GM23338 (cell line): ENCODE data around the gene TRIM14. TPM values are rescaled to one million over a fixed set of nuclear protein-coding genes. Genes with fewer than 3 reads are reported as not detected.

Source experiments
- ATAC-seq: fragments of 200-7000 bp; cut with Tn5 transposase; 3 replicates; pipeline ENCODE4 v1.9.1; 2020
- DNase-seq: peaks from one replicate; pipeline ENCODE4 v3.0.0-alpha.2; 2015; ENCODE audit warnings: low spot score
- H2AFZ ChIP-seq: fragments of 200-600 bp; sonication (generic); 2 replicates; pipeline ENCODE4 v1.8.0; 2016; ENCODE audit warnings: antibody characterized with exemption, mild to moderate bottlenecking, moderate library complexity
- H3F3A ChIP-seq: fragments of 200-600 bp; sonication (generic); replicated peaks from 2 replicates; pipeline ENCODE4 v1.8.0; 2017; ENCODE audit warnings: antibody characterized with exemption, mixed run types, low read depth
- H3K27ac ChIP-seq: fragments of 200-600 bp; sonication (generic); 2 replicates; pipeline ENCODE4 v1.6.1; 2016; ENCODE audit warnings: low read depth
- H3K27me3 ChIP-seq: fragments of 200-600 bp; sonication (generic); 2 replicates; pipeline ENCODE4 v1.8.0; 2016; ENCODE audit warnings: mild to moderate bottlenecking, mixed run types, moderate library complexity; ENCODE audit not compliant: insufficient read depth
- H3K36me3 ChIP-seq: fragments of 200-600 bp; sonication (generic); 2 replicates; pipeline ENCODE4 v1.8.0; 2016; ENCODE audit warnings: mild to moderate bottlenecking; ENCODE audit not compliant: insufficient read depth
- H3K4me1 ChIP-seq: fragments of 200-600 bp; sonication (generic); 2 replicates; pipeline ENCODE4 v1.8.0; 2016; ENCODE audit warnings: mild to moderate bottlenecking, moderate library complexity; ENCODE audit not compliant: insufficient read depth
- H3K4me2 ChIP-seq: fragments of 200-600 bp; sonication (generic); 2 replicates; pipeline ENCODE4 v1.7.1; 2017; ENCODE audit warnings: mixed run types
- H3K4me3 ChIP-seq: fragments of 200-600 bp; sonication (generic); 2 replicates; pipeline ENCODE4 v1.6.1; 2016; ENCODE audit warnings: mixed run types
- H3K79me2 ChIP-seq: fragments of 200-600 bp; sonication (generic); replicated peaks from 2 replicates; pipeline ENCODE4 v1.8.0; 2017; ENCODE audit warnings: mild to moderate bottlenecking; ENCODE audit not compliant: insufficient read depth
- H3K9me2 ChIP-seq: fragments of 200-600 bp; sonication (generic); 2 replicates; pipeline ENCODE4 v1.8.0; 2017; ENCODE audit not compliant: insufficient read depth
- H4K20me1 ChIP-seq: fragments of 200-600 bp; sonication (generic); replicated peaks from 2 replicates; pipeline ENCODE4 v1.8.0; 2017; ENCODE audit warnings: mild to moderate bottlenecking; ENCODE audit not compliant: insufficient read depth
- H3K27ac Mint-ChIP-seq: 2 replicates; pipeline ENCODE4 v1.8.0; 2020; ENCODE audit warnings: inconsistent platforms, mild to moderate bottlenecking, moderate library complexity, mixed read lengths
- H3K27me3 Mint-ChIP-seq: 3 replicates; pipeline ENCODE4 v1.8.0; 2022; ENCODE audit warnings: low read depth, mild to moderate bottlenecking, moderate library complexity, mixed read lengths, inconsistent platforms; ENCODE audit not compliant: insufficient read depth, poor library complexity
- H3K36me3 Mint-ChIP-seq: 3 replicates; pipeline ENCODE4 v1.8.0; 2021; ENCODE audit warnings: low read depth, mild to moderate bottlenecking, inconsistent platforms, moderate library complexity, mixed read lengths
- H3K4me1 Mint-ChIP-seq: 3 replicates; pipeline ENCODE4 v1.8.0; 2020; ENCODE audit warnings: mild to moderate bottlenecking, inconsistent platforms, mixed read lengths
- H3K4me3 Mint-ChIP-seq: 3 replicates; pipeline ENCODE4 v1.8.0; 2021; ENCODE audit warnings: moderate library complexity, mild to moderate bottlenecking, inconsistent platforms, mixed read lengths
- H3K9me3 Mint-ChIP-seq: 3 replicates; pipeline ENCODE4 v1.8.0; 2020; ENCODE audit warnings: moderate library complexity, mild to moderate bottlenecking, inconsistent platforms, mixed read lengths
- CREB1 ChIP-seq: fragments of 250-450 bp; sonication (Bioruptor Pico); IDR thresholded peaks from 2 replicates; pipeline ENCODE4 v1.5.0; 2020; ENCODE audit warnings: low read depth, mild to moderate bottlenecking, moderate library complexity
- CTCF ChIP-seq, 2 experiments: fragments of 200-600 bp in 1 of 2; sonication (generic) in 1 of 2; conservative IDR thresholded peaks; 2 replicates each; pipeline versions ENCODE4 v1.5.1 to v1.6.1; 2016 to 2017; ENCODE audit warnings: antibody characterized with exemption in 2 of 2, low read depth in 2 of 2, mild to moderate bottlenecking in 2 of 2, moderate library complexity in 1 of 2
- EZH2 ChIP-seq: fragments of 200-600 bp; sonication (generic); IDR thresholded peaks from one replicate; pipeline ENCODE4 v1.8.0; 2017; ENCODE audit warnings: antibody characterized with exemption, mild to moderate bottlenecking, low read depth; ENCODE audit not compliant: unreplicated experiment
- EZH2phosphoT487 ChIP-seq: fragments of 200-600 bp; sonication (generic); IDR thresholded peaks from one replicate; pipeline ENCODE4 v1.8.1; 2018; ENCODE audit warnings: antibody characterized with exemption; ENCODE audit not compliant: unreplicated experiment
- JUNB ChIP-seq: IDR thresholded peaks from one replicate; pipeline ENCODE4 v1.6.1; 2016; ENCODE audit warnings: antibody characterized with exemption; ENCODE audit not compliant: unreplicated experiment
- NANOG ChIP-seq: IDR thresholded peaks from 2 replicates; pipeline ENCODE4 v1.6.1; 2016; ENCODE audit warnings: antibody characterized with exemption, borderline replicate concordance
- POLR2AphosphoS5 ChIP-seq: IDR thresholded peaks from 2 replicates; pipeline ENCODE4 v1.6.1; 2016; ENCODE audit warnings: antibody characterized with exemption, low read depth
- STAT1 ChIP-seq: IDR thresholded peaks from one replicate; pipeline ENCODE4 v1.6.1; 2016; ENCODE audit warnings: antibody characterized with exemption; ENCODE audit not compliant: unreplicated experiment
- ZNF114 ChIP-seq: fragments of 250-450 bp; sonication (Bioruptor Pico); IDR thresholded peaks from 2 replicates; pipeline ENCODE4 v1.5.0; 2020; ENCODE audit warnings: mild to moderate bottlenecking, moderate library complexity
- ZNF331 ChIP-seq: fragments of 250-450 bp; sonication (Bioruptor Pico); IDR thresholded peaks from 2 replicates; pipeline ENCODE4 v1.5.0; 2020; ENCODE audit warnings: low read depth, mild to moderate bottlenecking, moderate library complexity
- polyA plus RNA-seq: library from polyadenylated mRNA; unstranded; fragments of >200 nt; fragmentation: Nextera tagmentation; extraction: Ambion mirVana; gene quantifications from 2 replicates; pipeline ENCODE4 v1.2.1, GENCODE V29; 2016
- total RNA-seq: library from RNA; depleted of rRNA; stranded (reverse); fragments of >200 nt; shearing (Covaris generic); gene quantifications from 2 replicates; pipeline ENCODE4 v1.2.3, GENCODE V29; 2014
- TF ChIP-seq, protein P1 (sequence below): IDR thresholded peaks from one replicate; pipeline ENCODE4 v1.6.1; 2018; ENCODE audit warnings: antibody characterized with exemption; ENCODE audit not compliant: unreplicated experiment
- TF ChIP-seq, protein P2 (sequence below): fragments of 250-450 bp; sonication (Bioruptor Pico); IDR thresholded peaks from 2 replicates; pipeline ENCODE4 v1.5.0; 2020; ENCODE audit warnings: mild to moderate bottlenecking, moderate library complexity
- TF ChIP-seq, protein P3 (sequence below): IDR thresholded peaks from 2 replicates; pipeline ENCODE4 v1.6.1; 2016; ENCODE audit warnings: antibody characterized with exemption

TRIM14 gene
- total and polyA plus RNA-seq, 2 experiments from 2014 or later, result 17.2 to 25.3 TPM

DNA sequence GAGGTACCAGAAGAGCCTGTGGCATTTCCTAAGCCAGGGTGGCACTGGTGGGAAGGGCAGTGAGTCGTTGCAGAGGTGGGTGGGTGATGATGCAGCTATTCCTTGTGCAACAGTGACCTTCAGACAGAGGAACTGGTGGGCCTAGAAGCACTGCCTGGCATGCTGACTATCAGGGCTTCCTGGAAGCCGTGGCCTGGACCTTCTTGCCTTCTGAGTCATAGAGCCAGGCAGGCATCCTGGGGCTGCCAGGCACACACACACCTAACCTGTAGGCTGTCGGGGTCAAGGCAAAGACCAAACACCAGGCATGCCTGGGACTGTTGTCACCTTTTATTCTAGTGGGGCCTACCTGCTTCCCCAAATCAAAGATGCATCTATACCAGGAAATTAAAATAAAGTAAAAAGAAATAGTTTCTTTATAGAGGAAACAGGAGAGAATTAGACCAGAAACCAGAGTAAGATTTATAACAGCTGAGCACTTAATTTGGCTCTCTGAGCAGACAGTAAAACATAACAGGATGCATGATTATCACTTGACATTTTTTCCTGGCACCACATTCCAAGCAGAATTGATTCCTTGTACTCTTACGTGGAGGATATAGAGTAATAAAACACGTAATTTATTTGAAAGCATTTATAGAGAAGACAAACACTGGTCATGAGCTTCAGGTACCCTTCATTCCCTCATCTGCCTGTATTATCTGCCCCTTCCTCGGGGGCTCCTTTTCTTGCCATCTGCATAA is 37.4 kb downstream of the TRIM14 start:
- Histone ChIP-seq H3K27ac (no peak overlapping the region), H3K4me3 (no peak overlapping the region), H3F3A (0 out of 2 replicates have a peak, but pooled peaks cover 14% of the 10 kb centered on the region), H3K4me2 (no peak overlapping the region), H3K27me3 (peaks cover 2% of the 10 kb centered on the region; the same call in 1 of the 2 replicates), H3K36me3 (peaks cover 14% of the 10 kb centered on the region), H3K9me2 (no peaks in the 10 kb centered on the region), H3K4me1 (peaks cover 12% of the 10 kb centered on the region), H4K20me1 (no peaks in the 10 kb centered on the region; the same call in none of the 2 replicates), H3K79me2 (no peaks in the 10 kb centered on the region), H2AFZ (no peak overlapping the region)
- no peak overlapping the region for H3K27ac Mint-ChIP-seq
- DNase-seq (no peak), ATAC-seq (no peak)
- peaks cover 39% of the 10 kb centered on the region for H3K36me3 Mint-ChIP-seq
- no peaks in the 10 kb centered on the region for H3K27me3 Mint-ChIP-seq
- no peak overlapping the region for H3K4me3 Mint-ChIP-seq
- TF ChIP-seq, protein P1, sequence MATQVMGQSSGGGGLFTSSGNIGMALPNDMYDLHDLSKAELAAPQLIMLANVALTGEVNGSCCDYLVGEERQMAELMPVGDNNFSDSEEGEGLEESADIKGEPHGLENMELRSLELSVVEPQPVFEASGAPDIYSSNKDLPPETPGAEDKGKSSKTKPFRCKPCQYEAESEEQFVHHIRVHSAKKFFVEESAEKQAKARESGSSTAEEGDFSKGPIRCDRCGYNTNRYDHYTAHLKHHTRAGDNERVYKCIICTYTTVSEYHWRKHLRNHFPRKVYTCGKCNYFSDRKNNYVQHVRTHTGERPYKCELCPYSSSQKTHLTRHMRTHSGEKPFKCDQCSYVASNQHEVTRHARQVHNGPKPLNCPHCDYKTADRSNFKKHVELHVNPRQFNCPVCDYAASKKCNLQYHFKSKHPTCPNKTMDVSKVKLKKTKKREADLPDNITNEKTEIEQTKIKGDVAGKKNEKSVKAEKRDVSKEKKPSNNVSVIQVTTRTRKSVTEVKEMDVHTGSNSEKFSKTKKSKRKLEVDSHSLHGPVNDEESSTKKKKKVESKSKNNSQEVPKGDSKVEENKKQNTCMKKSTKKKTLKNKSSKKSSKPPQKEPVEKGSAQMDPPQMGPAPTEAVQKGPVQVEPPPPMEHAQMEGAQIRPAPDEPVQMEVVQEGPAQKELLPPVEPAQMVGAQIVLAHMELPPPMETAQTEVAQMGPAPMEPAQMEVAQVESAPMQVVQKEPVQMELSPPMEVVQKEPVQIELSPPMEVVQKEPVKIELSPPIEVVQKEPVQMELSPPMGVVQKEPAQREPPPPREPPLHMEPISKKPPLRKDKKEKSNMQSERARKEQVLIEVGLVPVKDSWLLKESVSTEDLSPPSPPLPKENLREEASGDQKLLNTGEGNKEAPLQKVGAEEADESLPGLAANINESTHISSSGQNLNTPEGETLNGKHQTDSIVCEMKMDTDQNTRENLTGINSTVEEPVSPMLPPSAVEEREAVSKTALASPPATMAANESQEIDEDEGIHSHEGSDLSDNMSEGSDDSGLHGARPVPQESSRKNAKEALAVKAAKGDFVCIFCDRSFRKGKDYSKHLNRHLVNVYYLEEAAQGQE, result no peak
- TF ChIP-seq POLR2AphosphoS5 (no peak), EZH2phosphoT487 (no peak), NANOG (no peak), ZNF114 (CRISPR knock-in tag) (no peak), CREB1 (CRISPR knock-in tag) (no peak), STAT1 (no peak), EZH2 (no peak), ZNF331 (CRISPR knock-in tag) (no peak), CTCF (conservative IDR thresholded peaks at IDR 0.05; ENCODE audit: low read depth in 2 of 2) (no peak), JUNB (no peak)
- TF ChIP-seq, protein P2, sequence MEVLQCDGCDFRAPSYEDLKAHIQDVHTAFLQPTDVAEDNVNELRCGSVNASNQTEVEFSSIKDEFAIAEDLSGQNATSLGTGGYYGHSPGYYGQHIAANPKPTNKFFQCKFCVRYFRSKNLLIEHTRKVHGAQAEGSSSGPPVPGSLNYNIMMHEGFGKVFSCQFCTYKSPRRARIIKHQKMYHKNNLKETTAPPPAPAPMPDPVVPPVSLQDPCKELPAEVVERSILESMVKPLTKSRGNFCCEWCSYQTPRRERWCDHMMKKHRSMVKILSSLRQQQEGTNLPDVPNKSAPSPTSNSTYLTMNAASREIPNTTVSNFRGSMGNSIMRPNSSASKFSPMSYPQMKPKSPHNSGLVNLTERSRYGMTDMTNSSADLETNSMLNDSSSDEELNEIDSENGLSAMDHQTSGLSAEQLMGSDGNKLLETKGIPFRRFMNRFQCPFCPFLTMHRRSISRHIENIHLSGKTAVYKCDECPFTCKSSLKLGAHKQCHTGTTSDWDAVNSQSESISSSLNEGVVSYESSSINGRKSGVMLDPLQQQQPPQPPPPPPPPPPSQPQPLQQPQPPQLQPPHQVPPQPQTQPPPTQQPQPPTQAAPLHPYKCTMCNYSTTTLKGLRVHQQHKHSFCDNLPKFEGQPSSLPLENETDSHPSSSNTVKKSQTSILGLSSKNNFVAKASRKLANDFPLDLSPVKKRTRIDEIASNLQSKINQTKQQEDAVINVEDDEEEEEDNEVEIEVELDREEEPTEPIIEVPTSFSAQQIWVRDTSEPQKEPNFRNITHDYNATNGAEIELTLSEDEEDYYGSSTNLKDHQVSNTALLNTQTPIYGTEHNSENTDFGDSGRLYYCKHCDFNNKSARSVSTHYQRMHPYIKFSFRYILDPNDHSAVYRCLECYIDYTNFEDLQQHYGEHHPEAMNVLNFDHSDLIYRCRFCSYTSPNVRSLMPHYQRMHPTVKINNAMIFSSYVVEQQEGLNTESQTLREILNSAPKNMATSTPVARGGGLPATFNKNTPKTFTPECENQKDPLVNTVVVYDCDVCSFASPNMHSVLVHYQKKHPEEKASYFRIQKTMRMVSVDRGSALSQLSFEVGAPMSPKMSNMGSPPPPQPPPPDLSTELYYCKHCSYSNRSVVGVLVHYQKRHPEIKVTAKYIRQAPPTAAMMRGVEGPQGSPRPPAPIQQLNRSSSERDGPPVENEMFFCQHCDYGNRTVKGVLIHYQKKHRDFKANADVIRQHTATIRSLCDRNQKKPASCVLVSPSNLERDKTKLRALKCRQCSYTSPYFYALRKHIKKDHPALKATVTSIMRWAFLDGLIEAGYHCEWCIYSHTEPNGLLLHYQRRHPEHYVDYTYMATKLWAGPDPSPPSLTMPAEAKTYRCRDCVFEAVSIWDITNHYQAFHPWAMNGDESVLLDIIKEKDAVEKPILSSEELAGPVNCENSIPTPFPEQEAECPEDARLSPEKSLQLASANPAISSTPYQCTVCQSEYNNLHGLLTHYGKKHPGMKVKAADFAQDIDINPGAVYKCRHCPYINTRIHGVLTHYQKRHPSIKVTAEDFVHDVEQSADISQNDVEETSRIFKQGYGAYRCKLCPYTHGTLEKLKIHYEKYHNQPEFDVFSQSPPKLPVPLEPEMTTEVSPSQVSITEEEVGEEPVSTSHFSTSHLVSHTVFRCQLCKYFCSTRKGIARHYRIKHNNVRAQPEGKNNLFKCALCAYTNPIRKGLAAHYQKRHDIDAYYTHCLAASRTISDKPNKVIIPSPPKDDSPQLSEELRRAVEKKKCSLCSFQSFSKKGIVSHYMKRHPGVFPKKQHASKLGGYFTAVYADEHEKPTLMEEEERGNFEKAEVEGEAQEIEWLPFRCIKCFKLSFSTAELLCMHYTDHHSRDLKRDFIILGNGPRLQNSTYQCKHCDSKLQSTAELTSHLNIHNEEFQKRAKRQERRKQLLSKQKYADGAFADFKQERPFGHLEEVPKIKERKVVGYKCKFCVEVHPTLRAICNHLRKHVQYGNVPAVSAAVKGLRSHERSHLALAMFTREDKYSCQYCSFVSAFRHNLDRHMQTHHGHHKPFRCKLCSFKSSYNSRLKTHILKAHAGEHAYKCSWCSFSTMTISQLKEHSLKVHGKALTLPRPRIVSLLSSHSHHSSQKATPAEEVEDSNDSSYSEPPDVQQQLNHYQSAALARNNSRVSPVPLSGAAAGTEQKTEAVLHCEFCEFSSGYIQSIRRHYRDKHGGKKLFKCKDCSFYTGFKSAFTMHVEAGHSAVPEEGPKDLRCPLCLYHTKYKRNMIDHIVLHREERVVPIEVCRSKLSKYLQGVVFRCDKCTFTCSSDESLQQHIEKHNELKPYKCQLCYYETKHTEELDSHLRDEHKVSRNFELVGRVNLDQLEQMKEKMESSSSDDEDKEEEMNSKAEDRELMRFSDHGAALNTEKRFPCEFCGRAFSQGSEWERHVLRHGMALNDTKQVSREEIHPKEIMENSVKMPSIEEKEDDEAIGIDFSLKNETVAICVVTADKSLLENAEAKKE (CRISPR knock-in tag), result no peak
- TF ChIP-seq, protein P3, sequence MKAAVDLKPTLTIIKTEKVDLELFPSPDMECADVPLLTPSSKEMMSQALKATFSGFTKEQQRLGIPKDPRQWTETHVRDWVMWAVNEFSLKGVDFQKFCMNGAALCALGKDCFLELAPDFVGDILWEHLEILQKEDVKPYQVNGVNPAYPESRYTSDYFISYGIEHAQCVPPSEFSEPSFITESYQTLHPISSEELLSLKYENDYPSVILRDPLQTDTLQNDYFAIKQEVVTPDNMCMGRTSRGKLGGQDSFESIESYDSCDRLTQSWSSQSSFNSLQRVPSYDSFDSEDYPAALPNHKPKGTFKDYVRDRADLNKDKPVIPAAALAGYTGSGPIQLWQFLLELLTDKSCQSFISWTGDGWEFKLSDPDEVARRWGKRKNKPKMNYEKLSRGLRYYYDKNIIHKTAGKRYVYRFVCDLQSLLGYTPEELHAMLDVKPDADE, result no peak
- H3K4me1 Mint-ChIP-seq, result peaks cover 14% of the 10 kb centered on the region
- H3K9me3 Mint-ChIP-seq, result no peaks in the 10 kb centered on the region
